Body of pancreas (tissue), 4 donors: ENCODE measurements around the gene FBXO31. TPM values are rescaled to one million over a fixed set of nuclear protein-coding genes. Genes with fewer than 3 reads are reported as not detected.
A peak's percentile ranks its signal among the peaks of the same experiment; 100 is the strongest.

Experiments
- ATAC-seq: fragments of 150-250 bp; one replicate; pipeline ENCODE4 v1.9.1; 2016
- DNase-seq, 4 donors: peaks; one replicate each; pipeline ENCODE4 v3.0.0-alpha.2; 2019
- H3K27ac ChIP-seq, 4 donors: fragments of 200-600 bp; sonication (generic); 1 replicate in 3 of 4; 2 replicates in 1 of 4; pipeline versions ENCODE4 v1.5.1 to v1.6.1; 2016 to 2019; ENCODE audit warnings: mild to moderate bottlenecking in 1 of 4, mixed read lengths in 1 of 4, moderate library complexity in 1 of 4
- H3K27me3 ChIP-seq, 2 donors: fragments of 200-600 bp; sonication (generic); one replicate each; pipeline ENCODE4 v1.6.0; 2016; ENCODE audit warnings: mild to moderate bottlenecking in 1 of 2
- H3K36me3 ChIP-seq, 2 donors: fragments of 200-600 bp; sonication (generic); replicated peaks in 1 of 2; 2 replicates each; pipeline ENCODE4 v1.5.1; 2016; ENCODE audit warnings: low read depth in 2 of 2; ENCODE audit not compliant: insufficient read depth in 1 of 2
- H3K4me1 ChIP-seq: fragments of 200-600 bp; sonication (generic); one replicate; pipeline ENCODE4 v1.6.0; 2016
- H3K4me3 ChIP-seq, 2 donors: fragments of 200-600 bp; sonication (generic); 1 replicate in 1 of 2; 2 replicates in 1 of 2; pipeline ENCODE4 v1.5.1; 2016 to 2019
- H3K9me3 ChIP-seq, 3 donors: fragments of 200-600 bp; sonication (generic); 1 replicate in 2 of 3; 2 replicates in 1 of 3; pipeline ENCODE4 v1.5.1; 2016
- POLR2A ChIP-seq, 3 donors: fragments of 450-650 bp; IDR thresholded peaks; one replicate each; pipeline ENCODE4 v1.6.1; 2016; ENCODE audit warnings: antibody characterized with exemption in 3 of 3, mild to moderate bottlenecking in 2 of 3
- WGBS, 2 donors: methylation state at CpG; one replicate each; pipeline ENCODE4 v1.1.5; 2017; 5-methylcytosine and 5-hydroxymethylcytosine counted together
- intact Hi-C: fragments of 100-400 bp; cut with DNase I; formaldehyde crosslinking; loops from one replicate; pipeline ENCODE4 v1.15.1; 2023
- total RNA-seq, 2 donors: library from RNA; depleted of rRNA; stranded (reverse); fragments of >200 nt; gene quantifications; one replicate each; pipeline ENCODE4 v1.1.0, GENCODE V29; 2016
- TF ChIP-seq, protein P1 (sequence below), 7 experiments: fragments of 450-650 bp in 4 of 7; fragments of 200-600 bp in 3 of 7; sonication (generic) in 3 of 7; IDR thresholded peaks; one replicate each; pipeline ENCODE4 v1.5.1; 2016 to 2019; ENCODE audit warnings: antibody characterized with exemption in 7 of 7

Gene FBXO31
- total RNA-seq, 2 donors from 2014 or later, result 35.5 to 46.8 TPM

- H3K9me3 ChIP-seq, result no peaks in the 10 kb centered on the region
- no peak for ATAC-seq
- H3K4me1 ChIP-seq, result peaks cover 8% of the 10 kb centered on the region
- TF ChIP-seq POLR2A (IDR thresholded peaks at IDR 0.05), result no peak
- TF ChIP-seq, protein P1, sequence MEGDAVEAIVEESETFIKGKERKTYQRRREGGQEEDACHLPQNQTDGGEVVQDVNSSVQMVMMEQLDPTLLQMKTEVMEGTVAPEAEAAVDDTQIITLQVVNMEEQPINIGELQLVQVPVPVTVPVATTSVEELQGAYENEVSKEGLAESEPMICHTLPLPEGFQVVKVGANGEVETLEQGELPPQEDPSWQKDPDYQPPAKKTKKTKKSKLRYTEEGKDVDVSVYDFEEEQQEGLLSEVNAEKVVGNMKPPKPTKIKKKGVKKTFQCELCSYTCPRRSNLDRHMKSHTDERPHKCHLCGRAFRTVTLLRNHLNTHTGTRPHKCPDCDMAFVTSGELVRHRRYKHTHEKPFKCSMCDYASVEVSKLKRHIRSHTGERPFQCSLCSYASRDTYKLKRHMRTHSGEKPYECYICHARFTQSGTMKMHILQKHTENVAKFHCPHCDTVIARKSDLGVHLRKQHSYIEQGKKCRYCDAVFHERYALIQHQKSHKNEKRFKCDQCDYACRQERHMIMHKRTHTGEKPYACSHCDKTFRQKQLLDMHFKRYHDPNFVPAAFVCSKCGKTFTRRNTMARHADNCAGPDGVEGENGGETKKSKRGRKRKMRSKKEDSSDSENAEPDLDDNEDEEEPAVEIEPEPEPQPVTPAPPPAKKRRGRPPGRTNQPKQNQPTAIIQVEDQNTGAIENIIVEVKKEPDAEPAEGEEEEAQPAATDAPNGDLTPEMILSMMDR (IDR thresholded peaks at IDR 0.05), result no peak
- peaks cover 0 to 9% of the 10 kb centered on the region in 2 donors for H3K36me3 ChIP-seq
- H3K27ac ChIP-seq, result no peak overlapping the region
- no peak for DNase-seq
- no peaks in the 10 kb centered on the region for H3K27me3 ChIP-seq
- WGBS, 2 donors, result 76 to 88% methylated on average over 18 to 19 of the region's 19 CpGs
- H3K4me3 ChIP-seq, result no peak overlapping the region
- intact Hi-C loops, result no loop called here
These were observed 55.6 kb downstream of the FBXO31 start for GRCh38 chr16:87327798-87328495.

DNA sequence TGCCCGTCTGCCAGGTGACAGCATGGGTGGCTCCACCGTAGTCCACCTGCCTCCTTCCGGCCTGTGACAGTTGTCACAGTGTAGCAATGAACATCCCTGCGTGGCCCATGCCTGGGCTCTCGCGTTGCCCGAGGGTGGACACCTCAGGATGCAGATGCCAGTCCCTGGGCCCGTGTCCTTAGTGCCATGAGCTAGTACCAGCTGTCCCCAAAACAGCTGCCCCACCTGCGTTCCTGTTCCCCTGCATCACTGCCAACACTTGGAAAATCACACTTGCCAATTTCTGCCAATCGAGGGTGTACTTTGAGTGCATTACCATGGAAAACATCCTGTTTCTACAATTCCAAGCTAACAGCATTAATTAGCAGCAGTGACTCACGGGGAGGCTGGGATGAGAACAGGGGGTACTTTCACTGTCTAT is 57.4 kb downstream of the FBXO31 start:
- no peak overlapping the region for H3K4me3 ChIP-seq
- TF ChIP-seq, protein P1 (IDR thresholded peaks at IDR 0.05), result no peak
- TF ChIP-seq POLR2A (IDR thresholded peaks at IDR 0.05), result no peak
- H3K4me1 ChIP-seq, result peaks cover 8% of the 10 kb centered on the region
- H3K27ac ChIP-seq, result no peak overlapping the region
- H3K27me3 ChIP-seq, result no peaks in the 10 kb centered on the region
- intact Hi-C loops, result no loop called here
- ATAC-seq, result no peak
- 68 to 72% methylated on average over 10 to 11 of the region's 11 CpGs for WGBS, 2 donors
- H3K9me3 ChIP-seq, result no peaks in the 10 kb centered on the region
- H3K36me3 ChIP-seq, result peaks cover 0 to 9% of the 10 kb centered on the region in 2 donors
- peak in 2 of 4 donors; percentile 39 to 44 for DNase-seq

DNA sequence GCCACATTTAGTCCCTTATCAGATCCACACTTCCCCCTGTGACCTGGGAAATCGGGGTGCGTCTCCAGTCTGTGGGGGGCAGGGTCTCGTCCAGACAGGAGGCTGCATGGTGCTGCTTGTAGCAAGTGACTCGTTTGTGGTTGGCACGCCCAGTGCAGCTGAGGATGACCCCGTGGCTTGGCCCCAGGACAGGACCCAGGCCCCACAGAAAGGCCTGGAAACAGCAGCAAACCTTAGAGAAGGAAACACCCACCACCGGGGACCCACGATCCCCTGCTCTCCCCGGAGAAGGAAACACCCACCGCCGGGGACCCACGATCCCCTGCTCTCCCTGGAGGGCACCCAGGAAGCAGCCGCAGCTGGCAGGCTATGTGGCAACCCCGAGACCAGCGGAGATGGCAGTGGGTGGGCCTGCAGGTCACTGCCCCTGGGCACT is 58.1 kb downstream of the FBXO31 start:
- H3K27ac ChIP-seq, result no peak overlapping the region
- peaks cover 0 to 5% of the 10 kb centered on the region in 2 donors for H3K36me3 ChIP-seq
- WGBS, 2 donors, result 58 to 67% methylated on average over 13 to 15 of the region's 15 CpGs
- no peak overlapping the region for H3K4me3 ChIP-seq
- TF ChIP-seq POLR2A (IDR thresholded peaks at IDR 0.05), result no peak
- TF ChIP-seq, protein P1 (IDR thresholded peaks at IDR 0.05), result no peak
- intact Hi-C loops, result no loop called here
- DNase-seq (no peak), ATAC-seq (no peak)
- H3K9me3 ChIP-seq, result no peaks in the 10 kb centered on the region
- H3K27me3 ChIP-seq, result no peaks in the 10 kb centered on the region
- peaks cover 8% of the 10 kb centered on the region for H3K4me1 ChIP-seq

DNA sequence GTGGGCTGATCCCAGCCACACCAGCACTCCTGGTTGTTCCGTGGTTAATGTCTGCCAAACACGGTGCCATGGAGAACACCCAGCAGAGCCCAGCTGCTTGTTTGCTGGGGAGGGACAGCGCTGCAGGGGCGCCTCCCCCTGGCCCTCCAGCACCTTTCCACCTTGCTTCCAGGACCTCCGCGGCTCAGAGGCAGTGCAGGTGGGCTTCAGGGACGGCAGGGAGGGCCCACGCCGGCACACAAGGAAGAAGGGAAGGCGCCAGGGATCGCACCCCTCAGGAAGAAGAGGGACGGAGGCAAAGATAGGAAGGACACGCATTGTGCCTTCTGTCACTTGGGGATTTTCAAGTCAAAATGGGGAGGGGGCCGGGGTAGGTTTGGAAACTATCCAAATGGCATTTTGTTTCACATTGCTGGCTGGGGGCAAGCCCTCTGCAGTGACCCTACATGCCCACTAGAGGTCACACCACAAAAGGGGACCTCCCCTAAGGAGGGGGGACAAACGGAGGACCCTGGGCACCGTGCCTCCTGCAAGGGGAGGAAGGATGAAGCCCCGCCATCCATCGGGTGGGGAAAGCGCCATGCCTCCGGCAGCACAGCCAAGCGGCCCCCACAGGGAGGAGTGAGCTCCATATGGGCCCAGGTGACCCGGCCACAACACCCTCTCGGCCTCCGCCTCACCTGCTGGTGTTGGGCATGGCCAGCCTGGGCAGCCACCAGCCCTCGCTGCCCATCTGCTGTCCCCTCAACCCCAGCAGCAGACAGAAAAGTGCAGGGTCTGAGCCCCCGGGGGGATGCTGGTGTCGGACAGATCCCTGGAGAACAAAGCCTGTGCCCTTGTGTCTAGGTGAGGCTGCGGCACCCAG is 58.9 kb downstream of the FBXO31 start:
- Histone ChIP-seq H3K27ac (no peak overlapping the region), H3K4me1 (peaks cover 8% of the 10 kb centered on the region), H3K9me3 (no peaks in the 10 kb centered on the region), H3K4me3 (no peak overlapping the region), H3K36me3 (peaks cover 0 to 2% of the 10 kb centered on the region in 2 donors), H3K27me3 (no peaks in the 10 kb centered on the region)
- DNase-seq (peak in 3 of 4 donors; percentile 20 to 51 (median 39)), ATAC-seq (peak; percentile 40)
- intact Hi-C loops, result loop anchor here (5.0 kb wide), 1 partner anchor 53 kb away; no protein-coding TSS in a partner anchor
- TF ChIP-seq POLR2A (IDR thresholded peaks at IDR 0.05), result no peak
- TF ChIP-seq, protein P1 (IDR thresholded peaks at IDR 0.05), result peak; percentile 54 to 73 (median 71)
- WGBS, 2 donors, result 46 to 51% methylated on average over 10 to 28 of the region's 28 CpGs
